Measurements from ENCODE around the gene CNTROB. TPM values are rescaled to one million over a fixed set of nuclear protein-coding genes. Genes with fewer than 3 reads are reported as not detected.
A peak's percentile ranks its signal among the peaks of the same experiment; 100 is the strongest.

The CNTROB gene
- total and polyA plus RNA-seq, 10 of the 15 experiments (the other 5 are each of a cell fraction or from before 2014, with no cell fraction given): 2.0 to 36.2 (median 28.2) TPM

DNA sequence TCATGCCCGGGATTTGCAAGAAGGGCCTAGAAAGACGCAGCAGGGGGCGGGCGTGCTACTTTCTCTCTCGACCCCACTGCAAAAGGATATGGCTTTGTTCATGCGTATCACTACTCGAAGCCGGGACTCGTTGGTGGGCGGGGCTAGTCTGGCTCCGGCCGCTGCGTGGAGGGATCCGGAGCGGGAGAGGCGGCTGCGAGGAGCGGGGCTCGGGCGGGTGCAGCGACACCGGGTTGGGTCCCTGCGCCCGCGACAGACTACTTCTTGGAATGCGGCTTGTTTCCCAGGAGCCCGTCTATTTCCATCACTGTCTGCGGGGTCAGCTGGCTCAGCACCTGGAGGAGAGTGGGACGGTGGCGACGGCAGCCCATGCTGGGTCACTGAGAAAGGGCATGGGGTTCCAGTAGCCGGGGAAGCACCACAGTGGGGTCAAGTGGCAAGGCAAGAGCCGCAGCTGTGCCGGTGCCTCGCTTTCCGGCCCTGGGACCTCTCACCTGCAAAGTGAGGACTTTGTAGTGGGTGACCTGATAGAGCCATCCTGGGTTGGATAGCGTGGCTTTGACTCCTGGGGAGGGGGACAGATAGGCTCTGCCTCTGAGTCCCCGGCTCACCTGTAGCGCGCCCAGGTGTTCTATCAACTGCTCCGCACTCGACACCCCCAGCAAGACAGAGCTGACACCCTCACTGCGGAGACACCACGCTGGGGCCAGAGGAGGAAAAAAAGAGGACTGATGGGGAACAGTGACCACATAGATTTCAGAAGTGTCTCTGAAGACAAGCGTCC lies 9.0 kb upstream of the CNTROB start (continued):
- TF ChIP-seq, protein P1, sequence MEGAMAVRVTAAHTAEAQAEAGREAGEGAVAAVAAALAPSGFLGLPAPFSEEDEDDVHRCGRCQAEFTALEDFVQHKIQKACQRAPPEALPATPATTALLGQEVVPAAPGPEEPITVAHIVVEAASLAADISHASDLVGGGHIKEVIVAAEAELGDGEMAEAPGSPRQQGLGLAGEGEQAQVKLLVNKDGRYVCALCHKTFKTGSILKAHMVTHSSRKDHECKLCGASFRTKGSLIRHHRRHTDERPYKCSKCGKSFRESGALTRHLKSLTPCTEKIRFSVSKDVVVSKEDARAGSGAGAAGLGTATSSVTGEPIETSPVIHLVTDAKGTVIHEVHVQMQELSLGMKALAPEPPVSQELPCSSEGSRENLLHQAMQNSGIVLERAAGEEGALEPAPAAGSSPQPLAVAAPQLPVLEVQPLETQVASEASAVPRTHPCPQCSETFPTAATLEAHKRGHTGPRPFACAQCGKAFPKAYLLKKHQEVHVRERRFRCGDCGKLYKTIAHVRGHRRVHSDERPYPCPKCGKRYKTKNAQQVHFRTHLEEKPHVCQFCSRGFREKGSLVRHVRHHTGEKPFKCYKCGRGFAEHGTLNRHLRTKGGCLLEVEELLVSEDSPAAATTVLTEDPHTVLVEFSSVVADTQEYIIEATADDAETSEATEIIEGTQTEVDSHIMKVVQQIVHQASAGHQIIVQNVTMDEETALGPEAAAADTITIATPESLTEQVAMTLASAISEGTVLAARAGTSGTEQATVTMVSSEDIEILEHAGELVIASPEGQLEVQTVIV (IDR thresholded peaks at IDR 0.05; ENCODE audit: borderline replicate concordance, partially characterized antibody): no peak
- TF ChIP-seq IKZF1 (conservative IDR thresholded peaks at IDR 0.05) (peak; percentile 48), YY1 (IDR thresholded peaks at IDR 0.05; ENCODE audit: low read depth, low read length) (0 out of 2 replicates have a peak, but pooled peaks have one; percentile 34), ZBED1 (IDR thresholded peaks at IDR 0.05; ENCODE audit: borderline replicate concordance) (no peak), IKZF2 (IDR thresholded peaks at IDR 0.05) (peak in 1 of 2 experiments; percentile 18; a peak in 1 of 4 replicates), DPF2 (IDR thresholded peaks at IDR 0.05) (peak; percentile 29; the same call in 1 of the 2 replicates), NR2F1 (conservative IDR thresholded peaks at IDR 0.05) (0 out of 2 replicates have a peak, but pooled peaks have one; percentile 22), HCFC1 (IDR thresholded peaks at IDR 0.05; ENCODE audit: low read length) (peak; percentile 32; the same call in 1 of the 2 replicates), SPI1 (IDR thresholded peaks at IDR 0.05; ENCODE audit: borderline replicate concordance, insufficient read depth, low read depth, low read length) (no peak), POLR2A (IDR thresholded peaks at IDR 0.05; ENCODE audit: low read depth, low read length) (peak; percentile 73)

DNA sequence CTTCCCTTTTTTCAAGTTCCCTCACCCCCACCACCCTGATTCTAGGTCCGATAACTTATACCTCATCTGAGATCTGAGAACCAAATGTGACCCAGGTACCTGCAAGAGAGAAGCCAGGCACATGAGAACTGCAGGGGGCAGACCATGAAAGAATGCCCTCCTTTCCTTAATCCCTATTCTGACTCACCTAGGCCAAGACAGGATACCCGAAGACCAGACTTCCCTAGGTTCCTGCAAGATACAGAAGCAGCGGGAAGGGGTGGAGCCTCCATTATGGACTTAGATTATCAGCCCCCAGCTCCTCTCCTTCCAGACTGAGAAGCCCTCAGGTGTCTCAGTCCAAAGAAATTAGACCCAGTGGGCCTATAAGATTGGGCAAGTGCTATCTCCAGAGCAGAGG lies 4.4 kb upstream of the CNTROB start:
- H3K9ac ChIP-seq (ENCODE audit: control insufficient read depth, insufficient read depth, low read length): no peak overlapping the region
- no peaks in the 10 kb centered on the region for H3K27me3 ChIP-seq (replicated peaks in 1 of 2; ENCODE audit: control insufficient read depth in 2 of 2, insufficient read depth in 2 of 2, low read length in 1 of 2)
- H3K9me3 ChIP-seq (replicated peaks; ENCODE audit: control insufficient read depth, insufficient read depth, low read length): no peaks in the 10 kb centered on the region
- H3K79me2 ChIP-seq (ENCODE audit: control insufficient read depth, insufficient read depth, low read length): peaks cover 19% of the 10 kb centered on the region
- WGBS (ENCODE audit: insufficient coverage, insufficient replicate concordance, low lambda C conversion rate, missing lambda C conversion rate): 80% methylated on average over 3 of the region's 3 CpGs
- SMC1A ChIA-PET (ENCODE audit: uncharacterized antibody, unreplicated experiment): no interaction called here
- FAIRE-seq (no peak), ATAC-seq (no peak), DNase-seq (ENCODE audit: low read depth, low spot score) (no peak)
- no peak overlapping the region for H3K4me3 ChIP-seq
- no peaks in the 10 kb centered on the region; a peak in 1 of 4 replicates for H3K36me3 ChIP-seq (ENCODE audit: control insufficient read depth in 2 of 2, insufficient read depth in 2 of 2, low read length in 1 of 2)
- intact Hi-C loops (cut with micrococcal nuclease; ENCODE audit: unreplicated experiment) (no loop called here), in situ Hi-C loops (cut with MboI) (no loop called here)
- no peaks in the 10 kb centered on the region for H4K20me1 ChIP-seq (ENCODE audit: control insufficient read depth, insufficient read depth)
- CTCF ChIA-PET: no interaction called here
- H3K4me2 ChIP-seq (ENCODE audit: control insufficient read depth, insufficient read depth): no peak overlapping the region
- POLR2A ChIA-PET: no interaction called here
- no peak overlapping the region for H2AFZ ChIP-seq (ENCODE audit: control insufficient read depth, low read depth, low read length)
- no TSS peak for BruUV-seq (replicated peaks)
- H3K4me1 ChIP-seq (ENCODE audit: control insufficient read depth, insufficient read depth, low read length): peaks cover 15% of the 10 kb centered on the region
- RAD21 ChIA-PET (ENCODE audit: unreplicated experiment): interaction anchor here (1.1 kb wide), 1 partner anchor 62 kb away, joined by 3 read pairs; no protein-coding TSS in a partner anchor
- H3K27ac ChIP-seq (ENCODE audit: control insufficient read depth, insufficient read depth): no peak overlapping the region
- TF ChIP-seq CHD1 (IDR thresholded peaks at IDR 0.05; ENCODE audit: low read depth, low read length): no peak
- TF ChIP-seq, protein P2, sequence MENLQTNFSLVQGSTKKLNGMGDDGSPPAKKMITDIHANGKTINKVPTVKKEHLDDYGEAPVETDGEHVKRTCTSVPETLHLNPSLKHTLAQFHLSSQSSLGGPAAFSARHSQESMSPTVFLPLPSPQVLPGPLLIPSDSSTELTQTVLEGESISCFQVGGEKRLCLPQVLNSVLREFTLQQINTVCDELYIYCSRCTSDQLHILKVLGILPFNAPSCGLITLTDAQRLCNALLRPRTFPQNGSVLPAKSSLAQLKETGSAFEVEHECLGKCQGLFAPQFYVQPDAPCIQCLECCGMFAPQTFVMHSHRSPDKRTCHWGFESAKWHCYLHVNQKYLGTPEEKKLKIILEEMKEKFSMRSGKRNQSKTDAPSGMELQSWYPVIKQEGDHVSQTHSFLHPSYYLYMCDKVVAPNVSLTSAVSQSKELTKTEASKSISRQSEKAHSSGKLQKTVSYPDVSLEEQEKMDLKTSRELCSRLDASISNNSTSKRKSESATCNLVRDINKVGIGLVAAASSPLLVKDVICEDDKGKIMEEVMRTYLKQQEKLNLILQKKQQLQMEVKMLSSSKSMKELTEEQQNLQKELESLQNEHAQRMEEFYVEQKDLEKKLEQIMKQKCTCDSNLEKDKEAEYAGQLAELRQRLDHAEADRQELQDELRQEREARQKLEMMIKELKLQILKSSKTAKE (IDR thresholded peaks at IDR 0.05; ENCODE audit: low read depth, poor library complexity, severe bottlenecking): no peak
- TF ChIP-seq KAT2A (conservative IDR thresholded peaks at IDR 0.05; ENCODE audit: control insufficient read depth, low read depth, low read length): no peak
- no peak for TF ChIP-seq ZNF274 (IDR thresholded peaks at IDR 0.05; ENCODE audit: insufficient read depth, insufficient read length)
- no peak for TF ChIP-seq ZSCAN29 (IDR thresholded peaks at IDR 0.05)
- TF ChIP-seq SIN3A (IDR thresholded peaks at IDR 0.05; ENCODE audit: low read depth, low read length): no peak
- TF ChIP-seq, protein P3, sequence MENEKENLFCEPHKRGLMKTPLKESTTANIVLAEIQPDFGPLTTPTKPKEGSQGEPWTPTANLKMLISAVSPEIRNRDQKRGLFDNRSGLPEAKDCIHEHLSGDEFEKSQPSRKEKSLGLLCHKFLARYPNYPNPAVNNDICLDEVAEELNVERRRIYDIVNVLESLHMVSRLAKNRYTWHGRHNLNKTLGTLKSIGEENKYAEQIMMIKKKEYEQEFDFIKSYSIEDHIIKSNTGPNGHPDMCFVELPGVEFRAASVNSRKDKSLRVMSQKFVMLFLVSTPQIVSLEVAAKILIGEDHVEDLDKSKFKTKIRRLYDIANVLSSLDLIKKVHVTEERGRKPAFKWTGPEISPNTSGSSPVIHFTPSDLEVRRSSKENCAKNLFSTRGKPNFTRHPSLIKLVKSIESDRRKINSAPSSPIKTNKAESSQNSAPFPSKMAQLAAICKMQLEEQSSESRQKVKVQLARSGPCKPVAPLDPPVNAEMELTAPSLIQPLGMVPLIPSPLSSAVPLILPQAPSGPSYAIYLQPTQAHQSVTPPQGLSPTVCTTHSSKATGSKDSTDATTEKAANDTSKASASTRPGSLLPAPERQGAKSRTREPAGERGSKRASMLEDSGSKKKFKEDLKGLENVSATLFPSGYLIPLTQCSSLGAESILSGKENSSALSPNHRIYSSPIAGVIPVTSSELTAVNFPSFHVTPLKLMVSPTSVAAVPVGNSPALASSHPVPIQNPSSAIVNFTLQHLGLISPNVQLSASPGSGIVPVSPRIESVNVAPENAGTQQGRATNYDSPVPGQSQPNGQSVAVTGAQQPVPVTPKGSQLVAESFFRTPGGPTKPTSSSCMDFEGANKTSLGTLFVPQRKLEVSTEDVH (IDR thresholded peaks at IDR 0.05; ENCODE audit: low read depth, partially characterized antibody): no peak
